Activated CD4-positive, alpha-beta T cell treated with anti-CD3 and anti-CD28 coated beads for 36 hours (primary cell): ENCODE results near the gene CELA2A. TPM values are rescaled to one million over a fixed set of nuclear protein-coding genes. Genes with fewer than 3 reads are reported as not detected.
"Not testable (repeated sequence)": the region's sequence is repeated elsewhere in the genome, so short reads cannot be mapped to it uniquely, and the experiment has no call there.

Experiments
- ATAC-seq: fragments of 200-7000 bp; cut with Tn5 transposase; one replicate; pipeline ENCODE4 v1.10.0; 2021; ENCODE audit warnings: mild to moderate bottlenecking, moderate library complexity
- CTCF ChIA-PET: fragments of 350-600 bp; sonication (Branson Sonifier 250); formaldehyde crosslinking; loops from one replicate; lab custom pipeline; 2021; ENCODE audit warnings: antibody characterized with exemption; lab: Charles Lee
- POLR2A ChIA-PET: fragments of 350-600 bp; sonication (Branson Sonifier 250); formaldehyde crosslinking; loops from one replicate; lab custom pipeline; 2021; ENCODE audit warnings: antibody characterized with exemption, inconsistent platforms; lab: Charles Lee
- DNase-seq: peaks from one replicate; pipeline ENCODE4 v3.0.0-alpha.2; 2020
- H3K27ac Mint-ChIP-seq: one replicate; pipeline ENCODE4 v1.8.0; 2021; ENCODE audit warnings: mixed read lengths
- H3K27me3 Mint-ChIP-seq: one replicate; pipeline ENCODE4 v1.8.0; 2021; ENCODE audit warnings: mixed read lengths
- H3K36me3 Mint-ChIP-seq: one replicate; pipeline ENCODE4 v1.8.0; 2021; ENCODE audit warnings: low read depth, mixed read lengths
- H3K4me1 Mint-ChIP-seq: one replicate; pipeline ENCODE4 v1.8.0; 2021; ENCODE audit warnings: mixed read lengths
- H3K4me3 Mint-ChIP-seq: one replicate; pipeline ENCODE4 v1.8.0; 2021; ENCODE audit warnings: mild to moderate bottlenecking, moderate library complexity, mixed read lengths
- H3K9me3 Mint-ChIP-seq: one replicate; pipeline ENCODE4 v1.8.0; 2021; ENCODE audit warnings: low read depth, mixed read lengths
- intact Hi-C, 2 experiments: fragments of 100-400 bp; cut with DNase I in 1 of 2; cut with micrococcal nuclease in 1 of 2; formaldehyde crosslinking; loops; one replicate each; pipeline versions ENCODE4 v1.14.2 to v1.15.1; 2022 to 2024; cut with DNase I, micrococcal nuclease
- total RNA-seq, 2 experiments: library from RNA; stranded (reverse); gene quantifications; one replicate each; pipeline ENCODE4 v1.2.3, GENCODE V29; 2021

CELA2A gene
- total RNA-seq, 2 experiments from 2014 or later: not detected

DNA sequence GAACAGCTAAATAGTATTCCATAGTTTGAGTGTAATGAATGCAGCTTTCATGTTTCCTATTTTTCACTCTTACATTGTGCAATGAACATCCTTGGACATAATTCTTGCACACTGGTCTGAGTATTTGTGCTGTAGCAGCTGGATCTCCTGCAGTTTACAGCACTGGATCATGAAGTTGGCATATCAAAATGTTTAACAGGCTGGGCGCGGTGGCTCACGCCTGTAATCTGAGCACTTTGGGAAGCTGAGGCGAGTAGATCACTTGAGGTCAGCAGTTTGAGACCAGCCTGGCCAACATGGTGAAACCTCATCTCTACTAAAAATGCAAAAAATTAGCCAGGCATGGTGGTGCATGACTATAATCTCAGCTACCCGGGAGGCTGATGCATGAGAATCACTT is 14.5 kb downstream of the CELA2A start:
- POLR2A ChIA-PET: interaction anchor here (0.6 kb wide), 1 partner anchor 17 kb away, joined by 3 read pairs; no protein-coding TSS in a partner anchor
- CTCF ChIA-PET, H3K9me3 Mint-ChIP-seq: not testable (repeated sequence)

DNA sequence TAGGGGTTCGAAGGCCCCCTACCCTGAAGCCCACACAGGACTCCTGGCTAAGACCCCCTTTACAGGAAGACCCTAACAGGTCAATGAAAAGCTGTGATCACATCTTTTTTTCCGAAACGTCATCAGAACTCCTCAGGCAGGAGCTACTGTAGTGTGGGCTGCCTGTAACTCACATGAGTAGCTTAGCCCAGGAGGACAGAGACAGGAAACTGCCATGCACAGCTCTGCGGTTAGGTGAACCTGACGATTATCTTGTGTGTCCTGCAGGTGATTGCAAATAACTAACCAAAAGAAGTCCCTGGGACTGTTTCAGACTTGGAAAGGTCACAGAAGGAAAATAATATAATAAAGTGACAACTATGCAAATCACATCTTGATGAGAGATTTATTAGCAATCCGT is 15.2 kb downstream of the CELA2A start:
- H3K27ac Mint-ChIP-seq, ATAC-seq, CTCF ChIA-PET, POLR2A ChIA-PET, H3K4me1 Mint-ChIP-seq, H3K4me3 Mint-ChIP-seq, H3K27me3 Mint-ChIP-seq, DNase-seq, H3K9me3 Mint-ChIP-seq, H3K36me3 Mint-ChIP-seq, intact Hi-C loops: not testable (repeated sequence)

More for the DNA sequence above, 14.5 kb downstream of the CELA2A start:
- H3K27me3 Mint-ChIP-seq, H3K4me1 Mint-ChIP-seq, ATAC-seq, H3K27ac Mint-ChIP-seq, intact Hi-C loops, DNase-seq, H3K4me3 Mint-ChIP-seq, H3K36me3 Mint-ChIP-seq: not testable (repeated sequence)

DNA sequence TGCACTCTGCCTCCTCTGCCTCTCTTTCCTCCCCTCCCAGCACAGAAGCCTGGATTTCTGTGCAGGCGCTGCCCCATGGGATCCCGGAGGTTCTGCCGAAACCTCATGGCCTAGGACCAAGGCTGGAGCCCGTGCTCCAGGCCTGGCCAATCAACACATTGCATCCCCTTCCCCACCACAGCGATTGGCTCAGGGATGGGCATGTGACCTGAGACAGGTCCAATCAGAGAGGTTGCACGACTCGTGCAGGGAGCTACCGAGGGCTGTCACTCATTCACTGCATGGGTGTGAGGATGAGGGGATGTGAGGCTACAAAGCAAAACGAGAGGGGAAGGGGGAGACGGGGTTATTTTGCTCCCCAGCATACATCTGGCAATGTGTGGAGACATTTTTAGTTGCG is 16.1 kb downstream of the CELA2A start:
- no peak for ATAC-seq
- CTCF ChIA-PET: no interaction called here
- Mint-ChIP-seq H3K36me3 (no peaks in the 10 kb centered on the region), H3K27ac (no peak overlapping the region), H3K27me3 (no peaks in the 10 kb centered on the region), H3K4me1 (no peaks in the 10 kb centered on the region), H3K4me3 (no peak overlapping the region), H3K9me3 (no peaks in the 10 kb centered on the region)
- intact Hi-C loops: no loop called here
- no peak for DNase-seq
- POLR2A ChIA-PET: no interaction called here

DNA sequence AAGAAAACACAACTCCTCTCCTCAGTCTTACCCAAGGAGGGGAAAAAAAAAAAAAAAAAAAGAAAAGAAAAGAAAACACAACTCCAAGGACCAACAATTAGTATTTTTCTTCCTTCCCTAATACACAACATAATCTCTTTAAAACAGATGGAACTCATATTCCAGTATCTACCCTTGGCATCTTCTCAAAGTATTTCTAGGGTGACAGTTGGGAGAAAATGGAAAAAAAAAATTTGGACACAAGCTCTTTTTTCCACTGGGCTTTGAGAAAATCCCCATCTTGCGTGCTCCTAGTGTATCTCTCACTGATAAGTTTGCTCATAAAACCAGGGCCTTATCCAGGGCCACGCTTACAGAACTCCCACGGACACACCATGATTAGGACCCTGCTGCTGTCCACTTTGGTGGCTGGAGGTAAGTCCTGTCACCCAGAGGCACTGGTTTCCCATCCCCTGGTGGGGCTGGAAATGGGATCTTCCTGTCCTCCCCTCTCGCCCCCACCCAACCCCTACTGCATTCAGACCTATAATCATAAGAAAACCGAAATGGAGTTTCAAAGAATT is 19.3 kb downstream of the CELA2A start, which contains the start of gene CELA2B:
Gene CELA2B, plus strand, starts transcription at position 353 of the 563 bp plus-strand sequence. Its CDS starts 22 bp downstream, at position 375.
- H3K4me3 Mint-ChIP-seq: no peak within 1 kb of the TSS
- no peaks in the 10 kb centered on the region for H3K36me3 Mint-ChIP-seq
- no peak within 1 kb of the TSS for H3K27ac Mint-ChIP-seq
- intact Hi-C loops: no loop called here
- ATAC-seq (no peak), DNase-seq (no peak)
- H3K27me3 Mint-ChIP-seq: no peaks in the 10 kb centered on the region
- CTCF ChIA-PET: no interaction called here
- POLR2A ChIA-PET: no interaction called here
- H3K9me3 Mint-ChIP-seq: no peaks in the 10 kb centered on the region
- no peaks in the 10 kb centered on the region for H3K4me1 Mint-ChIP-seq

DNA sequence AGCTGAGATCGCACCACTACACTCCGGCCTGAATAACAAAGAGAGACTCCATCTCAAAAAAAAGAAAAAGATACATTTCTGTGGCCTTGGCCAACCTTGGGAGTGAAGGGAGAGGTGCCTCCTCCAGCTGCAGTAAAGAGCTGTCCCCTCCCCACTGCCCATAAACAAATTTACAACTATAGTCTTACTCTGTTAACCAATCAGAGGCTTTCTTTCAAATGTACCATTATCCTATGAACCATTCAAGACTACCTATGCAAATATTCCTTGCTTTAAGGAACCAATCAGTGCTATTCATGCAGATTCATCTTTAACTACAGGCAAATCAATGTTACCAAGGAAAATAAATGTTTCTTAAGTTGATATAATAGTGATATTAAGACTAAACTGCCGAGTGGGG is 20.4 kb downstream of the CELA2A start:
- H3K4me3 Mint-ChIP-seq: no peak overlapping the region
- no peaks in the 10 kb centered on the region for H3K4me1 Mint-ChIP-seq
- no peaks in the 10 kb centered on the region for H3K36me3 Mint-ChIP-seq
- no peaks in the 10 kb centered on the region for H3K27me3 Mint-ChIP-seq
- H3K9me3 Mint-ChIP-seq: no peaks in the 10 kb centered on the region
- POLR2A ChIA-PET: no interaction called here
- no peak for ATAC-seq
- no peak overlapping the region for H3K27ac Mint-ChIP-seq
- CTCF ChIA-PET: interaction anchor here (0.6 kb wide), 1 partner anchor 203 kb away, joined by 3 read pairs; no protein-coding TSS in a partner anchor
- DNase-seq: no peak
- intact Hi-C loops: no loop called here

DNA sequence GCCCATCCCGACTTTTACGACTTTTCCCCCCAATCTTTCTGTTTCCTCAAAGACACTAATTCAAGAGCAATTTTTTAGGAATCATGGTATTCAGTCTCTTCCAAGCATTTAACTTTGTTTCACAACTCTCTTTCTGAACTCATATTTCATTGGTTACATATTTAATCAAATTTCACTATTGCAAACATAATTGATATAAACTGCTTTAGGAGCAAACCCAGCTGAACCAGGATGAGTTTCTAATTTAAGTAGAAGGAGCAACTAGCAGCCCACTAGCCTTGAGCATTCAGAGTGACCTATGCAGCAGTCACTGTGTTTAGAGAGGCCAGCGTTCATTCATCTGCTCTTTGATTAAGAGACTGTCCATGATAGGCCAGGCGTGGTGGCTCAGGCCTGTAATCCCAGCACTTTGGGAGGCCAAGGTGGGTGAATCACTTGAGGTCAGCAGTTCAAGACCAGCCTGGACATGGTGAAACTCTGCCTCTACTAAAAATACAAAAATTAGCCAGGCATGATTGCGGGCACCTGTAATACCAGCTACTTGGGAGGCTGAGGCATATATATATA is 21.2 kb downstream of the CELA2A start:
- Mint-ChIP-seq H3K9me3 (no peaks in the 10 kb centered on the region), H3K36me3 (no peaks in the 10 kb centered on the region)
- CTCF ChIA-PET: interaction anchor here (0.6 kb wide), 1 partner anchor 30 kb away, joined by 3 read pairs; no protein-coding TSS in a partner anchor

DNA sequence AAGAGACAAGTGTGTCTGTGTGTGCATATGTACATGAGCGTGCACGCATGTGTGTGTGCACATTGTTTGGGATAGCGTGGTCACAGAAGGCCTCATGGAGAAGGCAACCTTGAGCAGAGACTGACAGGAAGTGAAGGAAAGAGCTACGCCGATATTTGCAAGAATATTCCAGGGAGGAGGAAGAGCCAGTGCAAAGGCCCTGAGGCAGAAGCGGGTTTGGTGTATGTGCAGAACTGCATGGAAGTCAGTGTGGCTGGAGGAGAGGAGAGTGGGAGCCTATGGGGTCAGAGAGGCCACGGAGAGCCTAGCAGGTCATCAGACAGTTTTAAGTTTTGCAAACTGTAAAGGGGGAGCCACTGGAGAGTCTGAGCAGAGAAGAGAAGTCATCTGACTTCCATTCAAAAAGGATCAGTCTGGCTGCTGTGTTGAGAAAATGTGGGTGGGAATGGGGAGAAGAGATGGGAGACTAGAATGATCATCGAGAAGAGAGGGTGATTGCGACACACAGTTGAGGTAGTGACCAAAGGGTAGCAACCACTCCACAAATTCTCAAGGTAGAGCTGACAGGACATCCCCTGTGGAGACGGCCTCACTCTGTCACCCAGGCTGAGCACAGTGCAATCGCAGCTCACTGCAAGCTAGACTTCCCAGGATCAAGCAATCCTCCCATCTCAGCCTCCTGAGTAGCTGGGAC is 23.3 kb downstream of the CELA2A start:
- intact Hi-C loops: no loop called here
- Mint-ChIP-seq H3K36me3 (no peaks in the 10 kb centered on the region), H3K27ac (no peak overlapping the region), H3K9me3 (no peaks in the 10 kb centered on the region), H3K4me3 (no peak overlapping the region), H3K27me3 (no peaks in the 10 kb centered on the region), H3K4me1 (no peaks in the 10 kb centered on the region)
- ChIA-PET CTCF (no interaction called here), POLR2A (no interaction called here)
- DNase-seq (no peak), ATAC-seq (no peak)

More for the DNA sequence above, 21.2 kb downstream of the CELA2A start:
- Mint-ChIP-seq H3K27me3 (no peaks in the 10 kb centered on the region), H3K4me3 (no peak overlapping the region), H3K4me1 (no peaks in the 10 kb centered on the region), H3K27ac (no peak overlapping the region)
- DNase-seq (no peak), ATAC-seq (no peak)
- POLR2A ChIA-PET: no interaction called here
- intact Hi-C loops: no loop called here

DNA sequence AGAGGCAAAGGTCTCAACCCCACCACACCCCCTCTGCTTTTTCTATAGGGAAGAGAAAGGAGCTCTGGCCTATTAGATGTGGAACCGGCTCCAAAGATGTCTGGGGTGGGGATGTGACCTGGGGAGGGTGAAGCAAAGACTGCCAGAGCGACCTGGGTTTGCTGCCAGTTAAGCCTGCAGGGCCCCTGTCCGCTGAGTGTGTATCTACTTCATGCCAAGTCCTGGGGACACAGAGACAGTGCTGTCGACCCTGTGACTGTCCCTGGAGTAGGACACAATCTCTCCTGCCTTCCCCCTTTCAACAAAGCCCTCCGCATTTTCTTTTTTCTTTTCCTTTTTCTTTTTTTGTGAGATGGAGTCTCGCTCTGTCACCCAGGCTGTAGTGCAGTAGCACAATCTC is 25.9 kb downstream of the CELA2A start:
- H3K4me3 Mint-ChIP-seq, H3K36me3 Mint-ChIP-seq, DNase-seq, CTCF ChIA-PET, intact Hi-C loops, H3K4me1 Mint-ChIP-seq, H3K27me3 Mint-ChIP-seq, H3K9me3 Mint-ChIP-seq, H3K27ac Mint-ChIP-seq, POLR2A ChIA-PET, ATAC-seq: not testable (repeated sequence)

DNA sequence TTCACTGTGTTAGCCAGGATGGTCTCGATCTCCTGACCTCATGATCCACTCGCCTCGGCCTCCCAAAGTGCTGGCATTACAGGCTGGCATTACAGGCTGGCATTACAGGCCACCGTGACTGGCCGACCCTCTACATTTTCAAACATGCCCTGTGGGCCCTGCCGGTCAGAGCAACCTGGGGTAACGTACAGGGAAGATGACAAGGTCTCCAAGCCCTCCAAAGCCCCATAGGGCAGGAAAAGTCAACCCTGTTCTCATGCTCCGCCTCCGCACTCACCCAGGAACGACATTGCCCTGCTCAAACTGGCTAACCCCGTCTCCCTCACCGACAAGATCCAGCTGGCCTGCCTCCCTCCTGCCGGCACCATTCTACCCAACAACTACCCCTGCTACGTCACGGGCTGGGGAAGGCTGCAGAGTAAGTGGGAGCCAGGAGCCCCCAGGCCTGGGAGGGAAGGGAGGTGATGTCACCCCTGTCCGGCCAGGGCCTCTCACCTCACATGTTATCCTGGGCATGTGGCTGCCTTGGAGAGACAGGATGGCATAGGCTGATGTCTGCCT is 26.5 kb downstream of the CELA2A start:
- CTCF ChIA-PET, DNase-seq, H3K36me3 Mint-ChIP-seq, H3K9me3 Mint-ChIP-seq, H3K27me3 Mint-ChIP-seq, H3K27ac Mint-ChIP-seq, intact Hi-C loops, H3K4me1 Mint-ChIP-seq, H3K4me3 Mint-ChIP-seq, ATAC-seq, POLR2A ChIA-PET: not testable (repeated sequence)

DNA sequence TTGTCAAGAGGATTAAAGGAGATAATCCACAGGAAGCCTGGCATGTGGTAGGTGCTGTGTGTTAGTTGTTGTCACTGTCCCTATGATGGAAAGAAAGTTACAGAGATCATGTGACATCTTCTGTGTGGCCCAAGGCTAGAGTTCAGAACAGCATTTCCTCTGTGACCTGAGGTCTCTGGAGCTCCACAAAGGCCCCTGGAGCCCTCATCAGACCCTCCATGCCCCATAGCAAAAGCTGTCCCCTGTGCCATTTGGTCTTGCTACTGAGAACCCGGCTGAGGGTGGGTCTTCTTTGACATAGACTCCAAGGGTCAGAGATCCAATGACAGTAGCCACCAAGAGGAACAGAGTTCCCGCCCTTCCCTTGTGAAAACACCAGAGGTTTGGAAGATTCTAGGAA is 27.4 kb downstream of the CELA2A start:
- ATAC-seq: no peak
- ChIA-PET CTCF (no interaction called here), POLR2A (no interaction called here)
- H3K4me1 Mint-ChIP-seq: no peaks in the 10 kb centered on the region
- H3K9me3 Mint-ChIP-seq: no peaks in the 10 kb centered on the region
- no peak overlapping the region for H3K4me3 Mint-ChIP-seq
- H3K27me3 Mint-ChIP-seq: no peaks in the 10 kb centered on the region
- no peak for DNase-seq
- intact Hi-C loops: no loop called here
- H3K27ac Mint-ChIP-seq: no peak overlapping the region
- no peaks in the 10 kb centered on the region for H3K36me3 Mint-ChIP-seq

DNA sequence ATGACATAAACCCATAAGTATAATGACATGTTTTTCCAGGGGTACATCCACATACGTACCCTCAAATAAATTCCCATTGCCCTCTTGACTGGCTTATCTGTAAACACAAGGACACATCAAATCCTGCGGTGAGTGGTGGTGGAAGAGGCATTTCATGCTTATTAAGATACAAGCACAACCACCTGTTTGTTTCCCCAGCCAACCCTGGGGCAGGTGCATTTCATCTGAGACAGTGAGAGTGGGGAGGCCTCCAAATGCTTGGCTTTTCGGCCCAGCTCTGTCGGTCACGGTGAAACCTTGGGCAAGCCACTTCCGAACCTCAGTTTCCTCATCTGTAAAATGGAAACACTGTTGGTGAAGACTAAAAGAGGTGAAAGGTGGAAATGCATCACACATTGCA is 27.9 kb downstream of the CELA2A start:
- DNase-seq, H3K4me1 Mint-ChIP-seq, H3K27me3 Mint-ChIP-seq, H3K36me3 Mint-ChIP-seq, intact Hi-C loops, H3K9me3 Mint-ChIP-seq, H3K27ac Mint-ChIP-seq, ATAC-seq, POLR2A ChIA-PET, H3K4me3 Mint-ChIP-seq: not testable (repeated sequence)
- CTCF ChIA-PET: interaction anchor here (0.6 kb wide), 1 partner anchor 275 kb away, joined by 3 read pairs; no protein-coding TSS in a partner anchor
